Measurements from ENCODE around the gene DYNC2LI1.

DYNC2LI1 gene

GRCh38 chr2:43839776-43840564 is 66.1 kb downstream of the DYNC2LI1 start:
- H3K27me3 ChIP-seq (ENCODE audit: control insufficient read depth in 1 of 2, insufficient read depth in 2 of 2, low read length in 2 of 2) = no peaks in the 10 kb centered on the region
- no peak overlapping the region for H3K9ac ChIP-seq (ENCODE audit: low read depth in 1 of 2, low read length in 2 of 2)
- H3K4me3 ChIP-seq (ENCODE audit: low read depth in 1 of 2, low read length in 2 of 2) = peak overlapping the region; percentile 29 to 42
- no peaks in the 10 kb centered on the region for H3K4me1 ChIP-seq (ENCODE audit: control insufficient read depth in 1 of 2, insufficient read depth in 2 of 2, low read length in 2 of 2)
- H3K27ac ChIP-seq (ENCODE audit: low read depth, low read length) = no peak overlapping the region
- no peaks in the 10 kb centered on the region for H3K9me3 ChIP-seq (ENCODE audit: control insufficient read depth in 1 of 2, low read length in 2 of 2)
- H3K36me3 ChIP-seq (ENCODE audit: control insufficient read depth in 1 of 2, insufficient read depth in 2 of 2, low read length in 2 of 2) = no peaks in the 10 kb centered on the region

DNA sequence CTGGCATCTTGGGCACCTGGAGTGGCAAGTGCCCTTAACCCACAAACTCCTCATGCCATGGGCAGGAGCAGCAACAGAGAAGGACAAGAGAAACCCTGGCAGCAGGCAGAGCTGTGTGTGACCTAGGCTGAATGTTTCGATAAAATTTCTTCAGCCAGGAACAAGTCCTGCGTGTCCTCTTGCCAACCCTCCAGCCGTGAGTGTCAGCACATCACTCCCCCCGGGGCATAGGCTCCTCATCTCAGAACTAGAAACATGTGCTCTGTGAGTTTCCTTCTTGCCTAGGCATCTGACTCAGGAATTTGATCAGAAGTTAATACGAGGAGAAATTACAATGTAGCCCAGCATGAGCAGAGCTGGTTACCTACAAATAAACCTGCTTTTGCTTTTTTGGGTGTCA is 67.1 kb downstream of the DYNC2LI1 start:
- no peaks in the 10 kb centered on the region for H3K36me3 ChIP-seq (ENCODE audit: control insufficient read depth in 1 of 2, insufficient read depth in 2 of 2, low read length in 2 of 2)
- no peaks in the 10 kb centered on the region for H3K27me3 ChIP-seq (ENCODE audit: control insufficient read depth in 1 of 2, insufficient read depth in 2 of 2, low read length in 2 of 2)
- H3K9ac ChIP-seq (ENCODE audit: low read depth in 1 of 2, low read length in 2 of 2) = no peak overlapping the region
- no peaks in the 10 kb centered on the region for H3K4me1 ChIP-seq (ENCODE audit: control insufficient read depth in 1 of 2, insufficient read depth in 2 of 2, low read length in 2 of 2)
- H3K4me3 ChIP-seq (ENCODE audit: low read depth in 1 of 2, low read length in 2 of 2) = no peak overlapping the region
- no peak overlapping the region for H3K27ac ChIP-seq (ENCODE audit: low read depth, low read length)
- H3K9me3 ChIP-seq (ENCODE audit: control insufficient read depth in 1 of 2, low read length in 2 of 2) = no peaks in the 10 kb centered on the region

GRCh38 chr2:43841949-43842865 is 68.4 kb downstream of the DYNC2LI1 start:
- Histone ChIP-seq H3K27ac (ENCODE audit: low read depth, low read length) (no peak overlapping the region), H3K9ac (ENCODE audit: low read depth in 1 of 2, low read length in 2 of 2) (no peak overlapping the region), H3K9me3 (ENCODE audit: control insufficient read depth in 1 of 2, low read length in 2 of 2) (no peaks in the 10 kb centered on the region), H3K4me1 (ENCODE audit: control insufficient read depth in 1 of 2, insufficient read depth in 2 of 2, low read length in 2 of 2) (peaks cover 7 to 8% of the 10 kb centered on the region in 2 donors), H3K36me3 (ENCODE audit: control insufficient read depth in 1 of 2, insufficient read depth in 2 of 2, low read length in 2 of 2) (no peaks in the 10 kb centered on the region), H3K27me3 (ENCODE audit: control insufficient read depth in 1 of 2, insufficient read depth in 2 of 2, low read length in 2 of 2) (no peaks in the 10 kb centered on the region), H3K4me3 (ENCODE audit: low read depth in 1 of 2, low read length in 2 of 2) (no peak overlapping the region)

GRCh38 chr2:43842866-43843226 is 69.0 kb downstream of the DYNC2LI1 start:
- H3K27ac ChIP-seq (ENCODE audit: low read depth, low read length) = no peak overlapping the region
- no peaks in the 10 kb centered on the region for H3K36me3 ChIP-seq (ENCODE audit: control insufficient read depth in 1 of 2, insufficient read depth in 2 of 2, low read length in 2 of 2)
- H3K4me1 ChIP-seq (ENCODE audit: control insufficient read depth in 1 of 2, insufficient read depth in 2 of 2, low read length in 2 of 2) = peaks cover 8 to 9% of the 10 kb centered on the region in 2 donors
- H3K9me3 ChIP-seq (ENCODE audit: control insufficient read depth in 1 of 2, low read length in 2 of 2) = no peaks in the 10 kb centered on the region
- no peaks in the 10 kb centered on the region for H3K27me3 ChIP-seq (ENCODE audit: control insufficient read depth in 1 of 2, insufficient read depth in 2 of 2, low read length in 2 of 2)
- no peak overlapping the region for H3K4me3 ChIP-seq (ENCODE audit: low read depth in 1 of 2, low read length in 2 of 2)
- H3K9ac ChIP-seq (ENCODE audit: low read depth in 1 of 2, low read length in 2 of 2) = no peak overlapping the region

GRCh38 chr2:43845181-43845580 is 71.3 kb downstream of the DYNC2LI1 start:
- peaks cover 8 to 9% of the 10 kb centered on the region in 2 donors for H3K4me1 ChIP-seq (ENCODE audit: control insufficient read depth in 1 of 2, insufficient read depth in 2 of 2, low read length in 2 of 2)
- no peak overlapping the region for H3K27ac ChIP-seq (ENCODE audit: low read depth, low read length)
- no peaks in the 10 kb centered on the region for H3K27me3 ChIP-seq (ENCODE audit: control insufficient read depth in 1 of 2, insufficient read depth in 2 of 2, low read length in 2 of 2)

GRCh38 chr2:43846140-43846793 is 72.4 kb downstream of the DYNC2LI1 start:
- Histone ChIP-seq H3K4me1 (ENCODE audit: control insufficient read depth in 1 of 2, insufficient read depth in 2 of 2, low read length in 2 of 2) (peaks cover 8 to 9% of the 10 kb centered on the region in 2 donors), H3K9me3 (ENCODE audit: control insufficient read depth in 1 of 2, low read length in 2 of 2) (no peaks in the 10 kb centered on the region), H3K4me3 (ENCODE audit: low read depth in 1 of 2, low read length in 2 of 2) (no peak overlapping the region), H3K27ac (ENCODE audit: low read depth, low read length) (no peak overlapping the region), H3K36me3 (ENCODE audit: control insufficient read depth in 1 of 2, insufficient read depth in 2 of 2, low read length in 2 of 2) (peaks cover 0 to 4% of the 10 kb centered on the region in 2 donors), H3K9ac (ENCODE audit: low read depth in 1 of 2, low read length in 2 of 2) (no peak overlapping the region), H3K27me3 (ENCODE audit: control insufficient read depth in 1 of 2, insufficient read depth in 2 of 2, low read length in 2 of 2) (no peaks in the 10 kb centered on the region)

More at GRCh38 chr2:43845181-43845580, 71.3 kb downstream of the DYNC2LI1 start:
- Histone ChIP-seq H3K9ac (ENCODE audit: low read depth in 1 of 2, low read length in 2 of 2) (no peak overlapping the region), H3K4me3 (ENCODE audit: low read depth in 1 of 2, low read length in 2 of 2) (no peak overlapping the region), H3K9me3 (ENCODE audit: control insufficient read depth in 1 of 2, low read length in 2 of 2) (no peaks in the 10 kb centered on the region), H3K36me3 (ENCODE audit: control insufficient read depth in 1 of 2, insufficient read depth in 2 of 2, low read length in 2 of 2) (peaks cover 0 to 3% of the 10 kb centered on the region in 2 donors)

DNA sequence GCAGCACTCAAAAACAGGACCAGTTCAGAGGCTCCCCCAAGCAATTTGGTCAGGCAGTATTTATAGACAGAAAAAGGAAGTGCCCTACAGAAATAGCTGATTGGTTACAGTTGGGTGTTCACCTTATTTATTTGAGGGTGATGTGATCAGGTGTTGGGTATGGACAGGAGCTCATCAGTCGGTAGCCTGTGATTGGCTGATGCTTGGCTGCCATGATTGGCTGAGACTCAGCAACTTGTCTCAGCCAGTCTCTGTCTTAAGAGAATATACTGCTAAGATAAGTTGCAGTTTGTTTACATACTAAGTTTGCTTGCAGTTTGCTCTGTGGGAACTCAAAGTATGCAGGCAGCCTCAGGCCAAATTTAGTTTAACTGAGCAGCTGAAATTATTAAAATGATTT is 74.4 kb downstream of the DYNC2LI1 start:
- H3K27ac ChIP-seq (ENCODE audit: low read depth, low read length) = no peak overlapping the region
- peaks cover 8 to 17% of the 10 kb centered on the region in 2 donors for H3K4me1 ChIP-seq (ENCODE audit: control insufficient read depth in 1 of 2, insufficient read depth in 2 of 2, low read length in 2 of 2)
- H3K36me3 ChIP-seq (ENCODE audit: control insufficient read depth in 1 of 2, insufficient read depth in 2 of 2, low read length in 2 of 2) = peaks cover 0 to 11% of the 10 kb centered on the region in 2 donors
- H3K4me3 ChIP-seq (ENCODE audit: low read depth in 1 of 2, low read length in 2 of 2) = no peak overlapping the region
- H3K9ac ChIP-seq (ENCODE audit: low read depth in 1 of 2, low read length in 2 of 2) = no peak overlapping the region
- H3K9me3 ChIP-seq (ENCODE audit: control insufficient read depth in 1 of 2, low read length in 2 of 2) = no peaks in the 10 kb centered on the region
- no peaks in the 10 kb centered on the region for H3K27me3 ChIP-seq (ENCODE audit: control insufficient read depth in 1 of 2, insufficient read depth in 2 of 2, low read length in 2 of 2)

DNA sequence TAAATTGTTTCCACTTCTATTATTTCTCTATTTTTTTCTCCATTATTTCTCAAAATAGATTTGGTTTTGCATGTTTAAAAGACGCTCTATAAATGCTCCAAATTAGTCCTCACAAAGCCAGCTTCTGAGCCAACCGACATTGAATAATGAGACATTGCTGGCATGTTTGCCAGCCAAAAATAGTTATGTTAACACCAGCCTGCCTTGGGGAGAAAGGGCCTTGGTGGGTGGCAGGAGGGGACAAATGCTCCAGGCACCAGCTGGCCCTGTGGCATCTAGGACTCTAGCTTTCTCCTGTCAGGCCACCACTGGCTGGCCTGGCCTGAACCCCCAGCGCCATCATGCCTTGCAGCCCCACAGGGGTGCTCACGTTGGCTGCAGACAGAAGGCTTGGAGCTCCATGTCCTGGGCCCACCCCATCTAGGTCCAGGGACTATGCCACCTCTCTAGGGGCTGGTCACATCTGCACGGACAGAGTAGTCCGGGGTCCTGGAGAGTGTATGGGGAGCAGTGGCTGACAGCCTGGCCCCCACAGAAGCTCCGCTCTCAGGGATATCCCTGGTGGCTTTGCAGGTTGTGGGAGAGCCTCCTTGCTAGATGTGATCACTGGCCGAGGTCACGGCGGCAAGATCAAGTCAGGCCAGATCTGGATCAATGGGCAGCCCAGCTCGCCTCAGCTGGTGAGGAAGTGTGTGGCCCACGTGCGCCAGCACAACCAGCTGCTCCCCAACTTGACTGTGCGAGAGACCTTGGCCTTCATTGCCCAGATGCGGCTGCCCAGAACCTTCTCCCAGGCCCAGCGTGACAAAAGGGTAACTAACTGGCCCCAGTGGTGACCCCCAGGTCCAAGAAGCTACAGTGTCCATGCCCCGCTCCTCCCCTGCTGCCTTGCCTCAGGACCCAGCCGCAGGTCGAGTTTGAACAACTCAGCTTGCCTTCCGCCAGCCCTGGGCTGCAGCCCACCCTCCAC is 77.5 kb downstream of the DYNC2LI1 start:
- peaks cover 7 to 21% of the 10 kb centered on the region in 2 donors for H3K4me1 ChIP-seq (ENCODE audit: control insufficient read depth in 1 of 2, insufficient read depth in 2 of 2, low read length in 2 of 2)
- no peaks in the 10 kb centered on the region for H3K9me3 ChIP-seq (ENCODE audit: control insufficient read depth in 1 of 2, low read length in 2 of 2)
- H3K36me3 ChIP-seq (ENCODE audit: control insufficient read depth in 1 of 2, insufficient read depth in 2 of 2, low read length in 2 of 2) = peaks cover 0 to 11% of the 10 kb centered on the region in 2 donors
- no peaks in the 10 kb centered on the region for H3K27me3 ChIP-seq (ENCODE audit: control insufficient read depth in 1 of 2, insufficient read depth in 2 of 2, low read length in 2 of 2)
- no peak overlapping the region for H3K9ac ChIP-seq (ENCODE audit: low read depth in 1 of 2, low read length in 2 of 2)
- no peak overlapping the region for H3K27ac ChIP-seq (ENCODE audit: low read depth, low read length)
- H3K4me3 ChIP-seq (ENCODE audit: low read depth in 1 of 2, low read length in 2 of 2) = no peak overlapping the region

DNA sequence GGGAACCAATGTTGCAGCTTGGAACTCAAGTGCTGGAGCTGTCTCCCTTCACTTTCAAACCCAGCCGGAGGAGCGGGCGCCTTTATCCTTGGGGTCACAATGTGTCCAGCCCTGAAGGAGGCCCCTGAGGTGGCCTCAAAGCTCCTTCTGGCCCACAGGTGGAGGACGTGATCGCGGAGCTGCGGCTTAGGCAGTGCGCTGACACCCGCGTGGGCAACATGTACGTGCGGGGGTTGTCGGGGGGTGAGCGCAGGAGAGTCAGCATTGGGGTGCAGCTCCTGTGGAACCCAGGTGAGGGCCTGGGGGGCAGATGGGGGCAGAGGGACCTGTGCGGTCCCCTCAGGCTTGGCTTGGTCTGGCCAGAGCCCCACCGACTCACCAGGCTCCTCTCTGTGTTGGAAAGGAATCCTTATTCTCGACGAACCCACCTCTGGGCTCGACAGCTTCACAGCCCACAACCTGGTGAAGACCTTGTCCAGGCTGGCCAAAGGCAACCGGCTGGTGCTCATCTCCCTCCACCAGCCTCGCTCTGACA is 78.4 kb downstream of the DYNC2LI1 start:
- Histone ChIP-seq H3K27me3 (ENCODE audit: control insufficient read depth in 1 of 2, insufficient read depth in 2 of 2, low read length in 2 of 2) (no peaks in the 10 kb centered on the region), H3K4me3 (ENCODE audit: low read depth in 1 of 2, low read length in 2 of 2) (no peak overlapping the region), H3K9ac (ENCODE audit: low read depth in 1 of 2, low read length in 2 of 2) (no peak overlapping the region), H3K4me1 (ENCODE audit: control insufficient read depth in 1 of 2, insufficient read depth in 2 of 2, low read length in 2 of 2) (peaks cover 0 to 13% of the 10 kb centered on the region in 2 donors), H3K36me3 (ENCODE audit: control insufficient read depth in 1 of 2, insufficient read depth in 2 of 2, low read length in 2 of 2) (peaks cover 0 to 11% of the 10 kb centered on the region in 2 donors), H3K9me3 (ENCODE audit: control insufficient read depth in 1 of 2, low read length in 2 of 2) (no peaks in the 10 kb centered on the region), H3K27ac (ENCODE audit: low read depth, low read length) (no peak overlapping the region)

Data from duodenal mucosa (tissue), 2 donors.